Neural crest cell (in vitro differentiated cells): ENCODE results near the gene MRPL22. TPM values are rescaled to one million over a fixed set of nuclear protein-coding genes. Genes with fewer than 3 reads are reported as not detected.
A peak's percentile ranks its signal among the peaks of the same experiment; 100 is the strongest.

ENCODE experiments used
- DNase-seq: peaks from one replicate; pipeline ENCODE4 v3.0.0; 2021; ENCODE audit warnings: low read depth, mixed read lengths, low spot score
- H3K27ac Mint-ChIP-seq: one replicate; pipeline ENCODE4 v1.8.0; 2021; ENCODE audit warnings: mild to moderate bottlenecking, mixed read lengths; ENCODE audit not compliant: unreplicated experiment
- H3K27me3 Mint-ChIP-seq: 2 replicates; pipeline ENCODE4 v1.8.0; 2021; ENCODE audit warnings: low read depth, mild to moderate bottlenecking, mixed read lengths
- H3K36me3 Mint-ChIP-seq: 2 replicates; pipeline ENCODE4 v1.8.0; 2021; ENCODE audit warnings: low read depth, mild to moderate bottlenecking, mixed read lengths
- H3K4me1 Mint-ChIP-seq: 2 replicates; pipeline ENCODE4 v1.8.0; 2021; ENCODE audit warnings: mixed read lengths
- H3K4me3 Mint-ChIP-seq: one replicate; pipeline ENCODE4 v1.8.0; 2021; ENCODE audit warnings: mild to moderate bottlenecking, mixed read lengths
- H3K9me3 Mint-ChIP-seq: 2 replicates; pipeline ENCODE4 v1.8.0; 2021; ENCODE audit warnings: mixed read lengths
- total RNA-seq: library from RNA; stranded (reverse); gene quantifications from 2 replicates; pipeline ENCODE4 v1.2.1, GENCODE V29; 2021
- TF ChIP-seq, protein P1 (sequence below): fragments of 200-600 bp; sonication (generic); conservative IDR thresholded peaks from 2 replicates; pipeline ENCODE4 v1.5.0; 2021; ENCODE audit warnings: antibody characterized with exemption, mild to moderate bottlenecking

The MRPL22 gene
- total RNA-seq, 1 donor from 2014 or later: 59.5 TPM

DNA sequence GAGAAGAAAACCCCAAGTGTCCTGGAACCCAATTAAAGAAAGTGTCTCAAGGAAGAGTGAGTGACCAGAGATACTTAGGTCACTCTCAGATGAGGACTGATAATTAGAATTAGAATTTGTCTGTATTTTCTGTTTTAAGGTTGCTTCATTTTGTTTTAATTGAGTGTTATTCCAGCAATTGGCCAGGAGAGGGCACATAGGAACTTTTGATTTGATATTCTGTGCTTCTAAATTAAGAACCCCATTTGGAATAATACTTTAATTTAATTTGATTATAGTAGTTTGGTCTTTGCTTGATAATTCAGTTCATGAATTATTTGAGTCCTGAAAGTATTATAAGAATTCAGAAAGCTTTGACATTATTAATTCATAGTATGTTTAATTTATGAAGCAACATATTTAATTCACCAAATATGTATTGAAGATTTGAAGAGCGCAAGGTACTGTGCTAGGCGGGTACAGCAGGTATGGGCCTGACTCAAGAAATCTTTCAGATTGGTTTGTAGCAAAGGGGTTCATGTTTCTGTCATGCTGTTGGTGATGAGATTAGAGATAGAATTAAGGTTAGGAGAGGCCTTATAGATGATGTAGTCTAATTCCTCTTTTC lies 4.9 kb downstream of the MRPL22 start:
- Mint-ChIP-seq H3K27ac (no peak overlapping the region), H3K4me1 (peaks cover 25% of the 10 kb centered on the region), H3K27me3 (no peaks in the 10 kb centered on the region), H3K9me3 (no peaks in the 10 kb centered on the region), H3K36me3 (no peaks in the 10 kb centered on the region), H3K4me3 (no peak overlapping the region)
- TF ChIP-seq, protein P1, sequence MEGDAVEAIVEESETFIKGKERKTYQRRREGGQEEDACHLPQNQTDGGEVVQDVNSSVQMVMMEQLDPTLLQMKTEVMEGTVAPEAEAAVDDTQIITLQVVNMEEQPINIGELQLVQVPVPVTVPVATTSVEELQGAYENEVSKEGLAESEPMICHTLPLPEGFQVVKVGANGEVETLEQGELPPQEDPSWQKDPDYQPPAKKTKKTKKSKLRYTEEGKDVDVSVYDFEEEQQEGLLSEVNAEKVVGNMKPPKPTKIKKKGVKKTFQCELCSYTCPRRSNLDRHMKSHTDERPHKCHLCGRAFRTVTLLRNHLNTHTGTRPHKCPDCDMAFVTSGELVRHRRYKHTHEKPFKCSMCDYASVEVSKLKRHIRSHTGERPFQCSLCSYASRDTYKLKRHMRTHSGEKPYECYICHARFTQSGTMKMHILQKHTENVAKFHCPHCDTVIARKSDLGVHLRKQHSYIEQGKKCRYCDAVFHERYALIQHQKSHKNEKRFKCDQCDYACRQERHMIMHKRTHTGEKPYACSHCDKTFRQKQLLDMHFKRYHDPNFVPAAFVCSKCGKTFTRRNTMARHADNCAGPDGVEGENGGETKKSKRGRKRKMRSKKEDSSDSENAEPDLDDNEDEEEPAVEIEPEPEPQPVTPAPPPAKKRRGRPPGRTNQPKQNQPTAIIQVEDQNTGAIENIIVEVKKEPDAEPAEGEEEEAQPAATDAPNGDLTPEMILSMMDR: peak; percentile 77
- DNase-seq: no peak

DNA sequence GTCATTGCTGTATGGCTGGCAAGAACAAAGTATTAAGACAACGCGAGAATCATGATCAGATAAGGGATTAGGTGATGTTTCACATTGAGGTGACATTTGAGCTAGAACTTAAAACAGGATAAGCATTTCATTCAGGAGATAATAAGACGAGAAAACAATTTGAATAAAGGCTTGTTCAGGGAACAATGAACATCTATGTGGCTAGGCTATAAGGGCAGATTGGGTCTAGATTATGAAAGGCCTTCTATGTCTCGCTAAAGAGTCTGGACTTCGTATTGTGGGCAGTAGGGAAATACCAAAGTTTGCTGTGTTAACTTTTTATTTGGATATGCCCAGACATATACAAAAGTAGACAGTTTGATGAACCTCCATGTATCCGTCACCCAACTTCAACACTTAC lies 6.9 kb downstream of the MRPL22 start:
- H3K27me3 Mint-ChIP-seq: no peaks in the 10 kb centered on the region
- no peak for DNase-seq
- no peaks in the 10 kb centered on the region for H3K9me3 Mint-ChIP-seq
- peaks cover 10% of the 10 kb centered on the region for H3K4me1 Mint-ChIP-seq
- TF ChIP-seq, protein P1: no peak
- H3K4me3 Mint-ChIP-seq: no peak overlapping the region
- no peak overlapping the region for H3K27ac Mint-ChIP-seq
- no peaks in the 10 kb centered on the region for H3K36me3 Mint-ChIP-seq

DNA sequence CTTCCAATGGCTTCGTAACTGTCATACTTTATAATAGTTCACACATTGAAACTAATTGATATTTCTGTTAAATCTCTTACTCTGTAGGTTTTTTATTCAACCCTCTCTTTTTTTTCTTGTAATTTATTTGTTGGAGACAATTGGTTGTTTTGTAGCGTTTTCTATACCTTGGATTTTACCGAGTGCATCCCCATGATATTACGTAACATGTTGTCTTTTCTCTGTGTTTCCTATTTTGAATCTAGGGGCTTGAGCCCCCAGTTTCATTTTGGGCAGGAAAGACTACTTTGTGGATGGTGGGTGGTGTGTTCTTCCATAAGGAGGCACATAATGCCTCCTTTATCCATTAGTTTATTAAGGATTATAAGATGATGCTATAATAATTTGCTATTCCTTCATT lies 7.4 kb downstream of the MRPL22 start:
- Mint-ChIP-seq H3K4me3 (no peak overlapping the region), H3K27ac (no peak overlapping the region), H3K36me3 (no peaks in the 10 kb centered on the region), H3K9me3 (no peaks in the 10 kb centered on the region), H3K27me3 (no peaks in the 10 kb centered on the region), H3K4me1 (peaks cover 7% of the 10 kb centered on the region)
- TF ChIP-seq, protein P1: no peak
- no peak for DNase-seq

DNA sequence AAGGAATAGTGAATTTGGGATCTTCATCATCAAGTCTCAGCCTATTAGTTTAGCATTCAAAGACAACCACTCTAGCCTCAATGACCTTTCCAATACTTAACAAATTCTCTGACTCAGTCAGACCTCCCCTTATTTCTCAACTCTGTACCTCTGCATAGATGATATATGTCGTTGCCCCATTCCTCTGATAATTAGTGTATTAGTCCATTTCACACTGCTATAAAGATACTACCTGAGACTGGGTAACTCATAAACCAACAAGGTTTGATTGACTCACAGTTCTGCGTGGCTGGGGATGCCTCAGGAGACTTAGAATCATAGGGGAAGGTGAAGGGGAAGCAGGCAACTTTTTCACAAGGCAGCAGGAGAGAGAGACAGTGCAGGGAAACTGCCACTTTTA lies 8.9 kb downstream of the MRPL22 start:
- no peak for DNase-seq
- TF ChIP-seq, protein P1: no peak
- peaks cover 7% of the 10 kb centered on the region for H3K4me1 Mint-ChIP-seq
- H3K36me3 Mint-ChIP-seq: no peaks in the 10 kb centered on the region
- H3K4me3 Mint-ChIP-seq: no peak overlapping the region
- H3K9me3 Mint-ChIP-seq: no peaks in the 10 kb centered on the region
- H3K27ac Mint-ChIP-seq: no peak overlapping the region
- H3K27me3 Mint-ChIP-seq: no peaks in the 10 kb centered on the region

DNA sequence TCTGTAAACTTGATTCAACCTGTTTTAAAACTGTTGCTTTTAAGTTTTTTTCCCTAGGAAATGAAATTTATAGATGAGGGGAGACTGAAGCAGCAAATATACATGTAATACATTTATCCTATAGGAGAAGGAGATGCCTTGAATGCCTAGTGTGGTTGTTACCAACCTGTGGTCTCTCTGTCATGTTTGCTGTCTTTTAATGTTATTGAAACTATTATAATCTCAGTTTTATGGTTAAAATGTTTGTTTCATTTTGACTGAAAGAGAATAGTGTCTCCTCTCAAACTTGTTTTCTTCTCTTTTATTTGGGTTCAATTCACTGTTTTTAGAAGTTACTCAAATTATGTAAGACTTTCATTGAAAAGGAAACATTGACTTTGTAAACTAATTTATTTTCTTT lies 15.8 kb downstream of the MRPL22 start:
- Mint-ChIP-seq H3K36me3 (peaks cover 2% of the 10 kb centered on the region), H3K27me3 (no peaks in the 10 kb centered on the region), H3K4me1 (no peaks in the 10 kb centered on the region), H3K4me3 (no peak overlapping the region), H3K9me3 (no peaks in the 10 kb centered on the region), H3K27ac (no peak overlapping the region)
- TF ChIP-seq, protein P1: no peak
- DNase-seq: no peak
